Renal cortex interstitium (tissue), 11 donors: Measurements from ENCODE around the gene LETM1. TPM values are rescaled to one million over a fixed set of nuclear protein-coding genes. Genes with fewer than 3 reads are reported as not detected.

ENCODE experiments used
- DNase-seq, 11 donors: peaks; one replicate each; pipeline ENCODE4 v3.0.0-alpha.2; 2013; ENCODE audit warnings: low read depth in 9 of 11, low spot score in 4 of 11; ENCODE audit errors: extremely low read depth in 1 of 11
- polyA plus RNA-seq, 3 donors: library from polyadenylated mRNA; unstranded; fragments of 120-200 nt; gene quantifications; one replicate each; pipeline ENCODE4 v1.2.1, GENCODE V29; 2013; ENCODE audit not compliant: insufficient read length in 3 of 3

LETM1 gene
- polyA plus RNA-seq, 3 donors = 21.5 to 28.7 (median 25.7) TPM

DNA sequence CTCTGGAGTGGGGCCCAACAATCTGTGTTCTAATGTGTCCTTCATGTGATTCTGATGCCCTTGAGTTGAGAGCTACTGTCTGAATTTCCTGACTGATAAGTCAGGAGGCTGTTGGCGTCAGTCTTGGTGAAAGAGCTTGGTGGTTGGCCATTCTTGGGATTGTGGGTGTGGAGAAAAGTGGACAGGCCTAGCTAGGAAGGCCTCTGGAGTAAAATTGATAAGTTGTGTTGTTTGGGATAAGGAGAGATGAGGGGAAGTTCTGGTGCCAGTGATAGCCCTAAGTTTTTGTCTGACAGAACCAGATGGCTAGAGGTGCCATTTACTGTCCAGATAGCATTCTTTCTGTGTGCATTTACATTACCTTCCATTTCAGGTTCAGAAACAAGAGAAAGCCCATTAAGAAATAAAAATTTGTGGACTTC lies 26.9 kb upstream of the LETM1 start:
- DNase-seq = no peak

DNA sequence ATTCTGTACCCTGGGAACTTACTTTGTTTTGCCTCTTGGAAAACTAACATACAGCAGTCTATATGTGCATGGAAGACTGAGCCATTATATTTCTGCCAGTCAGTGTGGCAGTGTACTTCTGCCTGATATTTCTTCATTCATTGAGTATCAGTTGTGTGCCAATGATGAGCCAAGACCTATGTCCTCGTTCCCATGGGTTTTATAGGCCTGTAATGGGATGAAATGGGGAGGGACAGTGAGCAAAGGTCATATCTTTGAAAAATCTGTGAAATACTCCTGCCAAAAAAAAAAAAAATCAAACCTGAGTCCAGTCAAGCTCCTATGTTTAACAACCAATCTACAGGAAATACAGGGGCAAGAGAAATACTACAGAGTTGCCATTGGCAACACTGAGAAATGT lies 24.4 kb upstream of the LETM1 start:
- no peak for DNase-seq

DNA sequence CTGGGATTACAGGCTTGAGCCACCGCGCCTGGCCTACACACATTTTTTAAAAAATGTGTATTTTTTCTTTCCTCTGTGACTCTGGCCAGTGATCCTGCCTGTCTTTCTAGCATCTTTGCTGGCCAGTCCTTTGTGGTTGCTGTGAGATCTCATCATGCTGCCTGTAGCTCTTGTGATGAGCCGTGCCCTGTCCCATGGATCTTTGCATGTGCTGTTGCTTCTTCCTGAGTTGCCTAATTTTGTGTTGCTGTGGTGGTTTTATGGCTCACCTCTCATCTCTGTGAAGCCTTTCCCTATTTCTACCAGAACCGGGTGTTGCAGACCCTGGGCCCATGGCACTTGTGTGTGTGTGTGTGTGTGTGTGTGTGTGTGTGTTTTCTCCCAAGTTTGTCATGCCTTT lies 23.5 kb upstream of the LETM1 start:
- no peak for DNase-seq

DNA sequence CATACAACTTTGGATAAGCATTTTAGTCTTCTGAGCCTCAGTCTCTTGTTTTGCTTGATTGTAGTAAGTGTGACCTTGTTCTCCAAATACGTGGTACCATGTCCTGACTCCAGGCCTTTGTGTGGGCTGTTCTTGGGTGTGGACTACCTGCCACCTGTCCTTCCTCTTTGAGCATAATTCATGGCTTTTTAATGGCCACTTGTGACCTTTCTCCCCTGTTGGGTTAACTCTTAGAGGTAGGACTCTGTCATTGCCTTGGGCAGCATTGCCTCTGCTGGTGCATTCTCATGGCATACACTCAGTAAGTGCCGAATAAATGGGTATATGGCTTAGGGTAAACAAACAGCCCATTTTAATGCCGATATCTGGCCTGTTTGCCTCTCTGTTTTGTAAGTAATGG lies 18.2 kb upstream of the LETM1 start:
- DNase-seq = no peak

DNA sequence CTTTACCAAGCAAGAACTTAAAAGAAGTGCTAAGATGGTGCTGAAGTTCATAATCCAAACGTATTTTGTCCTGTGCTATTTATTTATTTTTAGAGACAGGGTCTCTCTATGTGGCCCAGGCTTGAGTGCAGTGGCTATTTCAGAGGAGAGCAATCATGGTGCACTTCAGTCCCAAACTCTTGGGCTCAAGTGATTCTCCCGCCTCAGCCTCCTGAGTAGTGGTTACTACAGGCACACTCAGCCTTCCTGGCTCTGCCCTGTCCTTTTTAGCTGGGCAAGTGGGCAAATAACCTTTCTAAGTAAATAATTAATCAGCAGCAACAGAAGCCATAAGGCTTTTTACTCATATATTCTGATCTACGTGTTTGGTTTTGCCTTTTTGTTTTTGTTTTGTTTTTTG lies 17.8 kb upstream of the LETM1 start:
- no peak for DNase-seq

DNA sequence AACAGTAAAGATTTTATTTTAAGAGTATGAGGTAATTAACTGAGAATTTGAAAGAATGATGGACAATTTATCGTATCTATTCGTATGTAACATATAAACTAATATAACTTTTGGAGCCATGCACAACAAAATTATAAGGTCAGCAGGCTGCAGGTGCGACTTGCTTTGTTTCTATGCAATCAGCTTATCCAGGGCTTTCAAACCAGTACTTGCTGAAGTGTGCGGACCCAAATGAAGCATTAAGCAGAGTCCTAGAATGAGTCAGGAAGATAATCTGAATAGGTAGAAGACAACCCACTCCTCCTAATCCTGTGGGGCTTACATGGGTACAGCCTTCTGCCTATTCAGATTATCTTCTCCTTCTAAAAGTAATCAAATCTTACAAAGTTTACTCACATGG lies 17.3 kb upstream of the LETM1 start:
- DNase-seq = no peak

DNA sequence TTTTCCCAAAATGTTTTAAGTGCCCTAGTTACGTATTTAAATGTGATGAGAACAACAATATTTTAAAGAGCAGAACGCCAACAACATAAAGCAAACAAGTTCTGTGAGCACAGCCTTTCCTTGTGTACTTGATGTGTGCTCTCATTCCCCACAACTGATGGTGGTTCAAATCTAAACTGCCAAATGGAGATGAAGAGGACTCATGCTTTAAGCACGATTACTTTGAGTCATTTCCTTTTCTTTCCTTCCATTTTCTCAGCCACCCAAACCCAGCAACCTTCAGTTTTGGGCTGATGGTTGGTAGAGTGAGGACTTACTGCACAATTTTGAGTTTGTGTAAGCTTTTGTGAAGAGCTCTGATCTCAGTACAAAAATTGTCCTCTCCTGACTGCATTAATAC lies 16.9 kb upstream of the LETM1 start:
- no peak for DNase-seq

DNA sequence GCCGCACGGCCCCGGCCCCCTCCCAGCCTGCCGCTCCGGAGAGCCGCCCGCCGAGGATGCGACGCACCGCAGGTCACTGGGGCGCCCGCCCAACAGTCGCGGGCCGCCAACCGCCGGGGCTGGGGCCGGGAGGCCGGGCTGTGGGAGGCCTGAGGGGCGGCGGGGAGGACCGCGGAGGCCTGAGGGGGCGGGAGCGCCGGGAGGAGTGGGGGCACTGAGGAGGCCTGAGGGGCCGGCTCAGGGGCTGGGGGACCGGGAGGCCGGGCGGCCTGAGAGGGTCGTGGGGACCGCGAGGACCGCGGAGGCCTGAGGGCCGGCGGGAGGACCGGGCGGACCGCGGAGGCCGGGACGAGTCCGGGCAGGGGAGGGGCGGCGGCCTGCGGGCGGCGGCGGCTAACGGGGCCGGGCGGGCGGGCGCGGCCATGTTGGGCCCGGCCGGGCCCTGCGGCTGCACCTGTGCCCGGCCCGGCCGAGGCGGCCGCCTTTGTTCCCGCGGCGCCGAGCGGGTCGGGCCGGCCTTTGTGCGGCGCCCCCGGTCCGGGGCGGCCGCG lies 15.6 kb upstream of the LETM1 start:
- DNase-seq = peak in 1 of 11 donors; percentile 15

DNA sequence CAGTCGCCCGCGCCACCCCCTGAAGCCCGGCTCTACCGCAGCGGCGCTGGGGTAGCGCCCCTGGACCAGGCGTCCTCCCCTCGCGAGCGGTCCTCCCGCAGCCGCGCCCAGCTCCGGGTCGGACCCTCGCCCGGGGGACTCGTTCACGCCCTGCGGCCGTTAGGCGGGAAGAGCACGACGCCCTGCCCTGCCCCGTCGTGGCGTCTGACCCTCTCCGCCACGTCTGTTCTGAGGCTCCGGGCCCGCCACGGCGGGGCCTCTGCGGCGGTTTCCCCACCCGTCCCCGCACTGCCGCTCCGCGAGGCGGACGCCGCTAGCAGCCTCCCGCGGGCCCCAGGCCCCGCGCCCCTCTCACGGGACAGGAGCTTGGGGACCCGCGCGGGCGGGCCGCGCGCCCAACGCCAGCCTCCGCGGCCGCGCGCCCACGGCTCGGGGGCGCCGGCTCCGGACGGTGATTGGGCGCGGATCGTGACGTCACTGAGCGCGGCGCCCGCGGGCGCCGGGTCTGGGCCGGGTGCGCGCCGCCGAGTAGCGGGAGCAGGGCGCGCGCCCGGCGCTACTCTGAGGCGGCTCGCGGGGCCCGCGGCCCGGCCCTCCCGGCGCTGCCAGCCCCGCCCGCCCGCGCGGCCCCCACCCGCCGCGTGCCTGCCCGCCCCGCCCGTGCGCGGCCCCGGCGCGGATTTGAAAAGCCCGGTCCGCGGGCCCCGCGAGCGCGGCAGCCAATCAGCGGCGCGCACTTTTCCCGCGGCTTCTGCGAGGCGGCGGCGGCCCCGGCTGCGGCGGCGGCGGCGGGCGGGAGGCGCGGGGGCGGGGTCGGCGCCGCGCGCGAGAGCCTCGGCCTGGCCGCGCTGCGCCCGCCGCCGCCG lies 14.9 kb upstream of the LETM1 start, which contains the start of gene NSD2:
Gene NSD2 (plus strand): TSS at position 816 of the 866 bp plus-strand sequence. CDS start 29,262 bp downstream, outside the sequence.
- peak; percentile 72 to 91 (median 85) for DNase-seq

DNA sequence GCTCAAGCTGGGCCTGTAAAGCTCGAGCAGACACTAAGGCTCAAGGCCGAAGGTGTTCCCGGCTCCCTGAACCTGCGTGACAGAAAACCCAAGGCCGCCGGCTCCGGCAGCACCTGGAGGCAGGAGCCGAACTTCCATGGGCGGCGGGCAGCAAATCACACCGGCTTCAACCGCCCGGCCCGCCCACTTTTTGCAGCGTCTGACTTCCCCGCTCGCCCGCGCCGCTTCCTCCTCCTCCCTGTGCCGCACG lies 14.3 kb upstream of the LETM1 start:
- peak in 6 of 11 donors; percentile 59 to 80 (median 74) for DNase-seq

DNA sequence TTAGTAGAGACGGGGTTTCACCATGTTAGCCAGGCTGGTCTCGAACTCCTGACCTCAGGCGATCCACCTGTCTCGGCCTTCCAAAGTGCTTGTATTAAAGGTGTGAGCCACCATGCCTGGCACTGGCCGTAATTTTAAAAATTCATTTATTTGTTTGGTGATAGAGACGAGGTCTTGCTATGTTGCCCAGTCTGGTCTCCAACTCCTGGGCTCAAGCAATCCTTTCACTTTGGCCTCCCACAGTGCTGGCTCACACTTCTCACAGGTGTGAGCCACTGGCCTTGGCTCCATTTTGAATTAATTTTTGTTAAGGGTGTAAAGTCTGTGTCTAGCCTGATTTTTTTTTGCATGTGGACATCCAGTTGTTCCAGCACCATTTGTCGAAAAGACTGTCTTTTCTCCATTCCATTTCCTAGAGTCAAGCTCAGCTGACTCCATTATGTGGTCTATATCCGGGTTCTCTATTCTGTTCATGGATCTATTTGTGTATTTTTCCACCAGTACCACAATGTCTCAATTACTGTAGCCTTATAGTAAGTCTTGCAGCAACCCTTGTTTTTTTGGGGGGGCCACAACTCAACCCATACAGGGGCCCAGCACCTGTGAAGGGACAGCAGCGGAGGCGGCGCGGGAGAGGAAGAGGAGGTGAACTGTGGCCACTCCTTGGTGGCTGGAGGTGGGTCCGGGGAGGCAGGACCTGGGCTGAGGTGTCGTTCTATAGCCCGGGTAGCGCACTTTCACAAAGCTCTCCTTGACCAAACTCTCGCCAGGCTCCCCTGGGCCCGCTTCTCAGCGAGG lies 13.8 kb upstream of the LETM1 start:
- DNase-seq = no peak

DNA sequence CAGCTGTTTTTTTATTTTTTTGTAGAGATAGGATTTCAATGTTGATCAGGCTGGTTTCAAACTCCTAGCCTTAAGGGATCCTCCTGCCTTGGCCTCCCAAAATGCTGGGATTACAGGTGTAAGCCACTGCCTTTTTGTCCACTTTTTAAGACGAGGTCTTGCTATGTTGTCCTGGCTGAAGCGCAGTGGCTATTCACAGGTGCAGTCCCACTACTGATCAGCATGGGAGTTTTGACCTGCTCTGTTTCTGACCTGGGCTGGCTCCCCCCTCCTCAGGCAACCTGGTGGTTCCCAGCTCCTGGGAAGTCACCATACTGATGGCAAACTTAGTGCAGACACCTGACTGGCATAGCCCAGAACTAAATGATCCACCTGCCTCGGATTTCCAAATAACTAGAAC lies 13.0 kb upstream of the LETM1 start:
- DNase-seq = no peak

DNA sequence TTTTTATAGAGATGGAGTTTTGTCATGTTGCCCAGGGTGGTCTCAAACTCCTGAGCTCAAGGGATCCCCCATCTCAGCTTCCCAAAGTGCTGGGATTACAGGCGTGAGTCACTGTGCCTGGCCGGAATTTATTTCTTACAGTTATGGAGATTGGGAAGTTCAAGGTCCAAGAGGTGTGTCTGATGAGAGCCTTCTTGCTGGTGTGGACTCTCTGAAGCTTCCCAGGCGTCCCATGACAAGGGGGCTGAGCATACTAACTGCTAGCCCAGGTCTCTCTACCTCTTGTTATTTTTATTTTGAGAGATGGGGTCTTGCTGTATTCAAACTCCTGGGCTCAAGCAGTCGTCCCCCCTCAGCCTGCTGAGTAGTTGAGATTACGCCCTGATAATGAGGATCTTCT lies 12.3 kb upstream of the LETM1 start:
- DNase-seq = no peak

DNA sequence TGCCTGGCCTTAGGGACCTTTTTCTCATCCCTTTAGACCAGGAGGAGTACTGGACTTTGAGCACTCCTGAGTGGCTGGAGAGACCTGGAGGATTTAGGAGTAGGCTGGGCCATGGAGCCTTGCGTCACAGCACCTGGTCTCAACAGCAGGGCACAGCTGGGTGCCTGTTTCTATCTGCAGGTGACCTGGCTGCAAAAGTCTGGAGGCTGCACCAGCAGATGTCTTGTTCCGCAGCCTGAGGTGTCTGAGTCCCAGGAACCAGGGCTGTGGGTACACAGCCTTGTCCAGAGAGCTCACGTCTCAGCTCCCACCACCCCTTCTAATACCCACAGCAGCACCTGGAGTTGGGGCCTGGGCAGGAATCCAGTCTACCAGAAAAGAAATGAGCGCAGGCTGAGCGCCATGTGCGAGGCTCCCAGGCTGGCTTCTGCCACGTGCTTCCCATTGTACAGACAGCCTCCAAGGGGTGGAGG lies 10.3 kb upstream of the LETM1 start:
- no peak for DNase-seq

DNA sequence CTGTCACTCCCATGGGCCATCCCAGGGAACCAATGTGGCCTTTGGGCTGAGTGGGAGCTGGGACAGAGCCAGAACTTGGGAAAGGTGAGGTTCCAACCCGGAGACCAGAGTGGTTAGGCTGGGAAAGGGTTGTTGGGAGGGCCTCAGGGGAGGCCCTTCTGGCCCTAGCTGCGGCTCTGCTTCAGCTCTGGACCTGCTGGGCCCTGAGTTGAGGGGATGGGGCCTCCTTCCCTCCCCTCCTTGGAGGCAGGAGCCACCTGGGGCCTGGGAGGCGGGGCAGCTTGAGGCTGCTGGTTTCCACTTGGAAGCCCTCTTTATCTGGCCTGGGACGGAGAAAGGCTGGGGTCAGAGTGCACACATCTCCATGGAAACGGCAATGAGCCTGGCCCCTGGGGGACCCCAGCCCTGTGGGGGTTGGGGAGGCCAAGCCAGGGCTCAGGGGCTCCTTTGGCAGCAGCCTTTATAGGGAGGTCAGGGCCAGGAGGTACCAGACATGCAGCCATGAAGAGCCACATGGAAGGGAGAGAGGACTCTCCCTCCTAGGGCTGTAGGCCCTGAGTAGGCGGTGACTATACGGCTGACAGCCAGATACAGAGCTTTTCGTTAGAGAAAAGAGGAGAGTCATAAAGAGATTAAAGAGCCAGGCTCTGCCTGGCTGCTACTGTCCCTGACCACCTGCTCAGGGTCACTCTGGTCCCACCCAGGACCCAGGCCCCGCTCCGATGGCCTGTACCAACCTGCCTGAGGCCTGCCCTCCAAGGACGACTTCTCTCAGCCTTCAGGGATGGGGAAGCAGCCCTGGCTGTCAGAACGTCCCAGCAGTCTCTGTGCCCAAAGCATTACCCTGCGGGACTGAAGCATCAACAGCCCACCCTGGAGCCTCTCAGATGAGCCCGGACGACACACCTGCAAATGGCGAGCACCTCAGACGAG lies 8.4 kb upstream of the LETM1 start:
- no peak for DNase-seq

DNA sequence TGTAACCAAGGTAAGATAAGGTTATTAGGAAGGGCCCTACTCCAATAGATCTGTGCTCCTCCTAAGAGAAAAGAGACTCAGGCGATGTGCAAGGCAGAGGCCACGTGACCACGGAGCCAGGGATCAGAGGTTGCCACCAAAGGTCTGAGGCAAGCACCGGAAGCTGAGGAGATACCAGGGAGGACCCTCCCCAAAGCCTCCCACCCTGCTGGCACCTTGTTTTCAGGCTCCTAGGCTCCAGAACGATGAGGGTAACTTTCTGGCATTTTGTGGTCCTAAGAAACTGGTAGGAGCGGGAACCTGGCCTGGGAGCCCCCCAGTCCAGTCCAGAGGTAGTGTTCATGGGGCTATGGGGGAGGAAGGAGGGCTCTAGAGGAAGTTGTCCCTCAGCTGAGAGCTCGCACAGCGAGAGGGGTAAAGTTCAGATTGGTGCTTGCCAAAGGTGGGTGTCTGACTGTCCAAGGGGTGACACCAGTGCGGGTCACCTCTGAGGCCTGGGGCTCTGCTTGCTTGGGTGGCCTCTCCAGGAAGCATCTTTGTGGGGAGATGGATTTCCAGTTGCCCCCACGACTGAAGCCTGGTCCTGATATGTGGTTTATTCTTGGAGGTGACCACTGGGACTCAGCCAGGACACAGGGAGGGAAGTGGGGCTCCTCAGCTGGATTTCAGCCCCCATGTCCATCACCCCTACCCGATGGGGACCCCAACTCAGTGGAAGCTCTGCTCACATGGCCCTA lies 7.5 kb upstream of the LETM1 start:
- DNase-seq = no peak

DNA sequence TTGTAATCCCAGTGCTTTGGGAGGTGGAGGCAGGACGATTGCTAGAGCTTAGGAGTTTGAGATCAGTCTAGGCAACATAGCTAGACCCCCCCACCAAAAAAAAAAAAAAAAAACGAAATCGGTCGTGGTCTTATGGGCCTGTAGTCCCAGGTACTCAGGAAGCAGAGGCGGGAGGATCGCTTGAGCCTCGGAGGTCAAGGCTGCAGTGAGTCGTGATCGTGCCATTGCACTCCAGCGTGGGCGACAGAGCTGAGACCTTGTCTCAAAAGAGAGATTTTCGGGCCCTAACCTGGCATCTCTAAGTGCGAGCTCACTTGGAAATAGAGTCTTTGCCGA lies 7.0 kb upstream of the LETM1 start:
- DNase-seq = no peak

DNA sequence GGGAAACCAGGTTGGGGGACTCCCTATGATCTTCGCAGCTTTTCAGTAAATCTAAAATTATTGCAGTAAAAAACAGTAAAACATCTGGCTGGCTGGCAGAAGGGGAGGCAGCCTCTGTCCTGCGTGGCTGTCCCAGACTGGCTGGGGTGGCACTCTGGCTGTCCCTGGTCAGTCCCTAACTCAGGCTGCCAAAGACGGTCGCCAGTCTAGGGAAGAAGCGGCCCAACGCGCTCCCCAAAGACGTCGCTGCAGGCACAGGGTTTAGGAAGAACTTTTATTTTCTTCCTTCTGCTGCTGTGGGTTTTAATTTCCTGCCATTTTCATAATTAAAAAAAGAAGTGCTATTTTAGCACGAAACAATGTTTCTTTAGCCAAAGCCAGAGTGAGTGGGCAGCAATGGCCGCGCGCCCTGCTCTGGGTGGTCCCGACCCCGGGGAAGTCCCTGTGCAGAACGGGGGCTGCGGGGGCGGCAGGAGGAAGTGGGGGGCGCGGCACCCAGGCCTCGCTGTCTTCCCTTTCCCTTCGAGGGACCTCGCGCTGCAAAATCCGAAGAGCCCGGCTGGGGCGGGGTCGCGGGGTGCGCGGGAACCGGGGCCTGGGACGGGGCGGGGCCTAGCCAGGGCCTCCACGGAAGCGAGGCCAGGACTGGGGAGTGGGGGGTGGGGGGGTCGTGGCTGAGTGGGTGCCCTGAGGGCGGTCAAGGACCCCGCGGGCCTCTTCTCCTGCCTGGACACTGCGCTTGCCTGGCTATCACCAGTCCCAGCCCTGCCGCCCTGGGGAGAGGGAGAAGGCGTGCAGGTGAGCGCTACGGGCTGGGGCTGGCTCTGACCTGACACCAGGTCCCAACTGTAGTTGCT lies 6.3 kb upstream of the LETM1 start:
- no peak for DNase-seq
